HepG2 (cell line): ENCODE data around the gene MRPL18. TPM values are rescaled to one million over a fixed set of nuclear protein-coding genes. Genes with fewer than 3 reads are reported as not detected.

Source experiments
- GLI4 ChIP-seq: sonication (generic); formaldehyde crosslinking; IDR thresholded peaks from 2 replicates; pipeline ENCODE4 v1.5.1; 2020; ENCODE audit warnings: missing genetic modification reagents, mild to moderate bottlenecking, moderate library complexity, borderline replicate concordance
- GLMP ChIP-seq: sonication (generic); formaldehyde crosslinking; IDR thresholded peaks from 2 replicates; pipeline ENCODE4 v1.9.0; 2021; ENCODE audit warnings: missing genetic modification reagents, mild to moderate bottlenecking, borderline replicate concordance
- IRF2 ChIP-seq: IDR thresholded peaks from 2 replicates; pipeline ENCODE4 v1.6.1; 2018; ENCODE audit warnings: missing genetic modification reagents, missing compliant biosample characterization
- KMT2B ChIP-seq: IDR thresholded peaks from 2 replicates; pipeline ENCODE4 v1.6.1; 2016; ENCODE audit warnings: missing genetic modification reagents, missing compliant biosample characterization
- NCOA5 ChIP-seq: sonication (generic); formaldehyde crosslinking; IDR thresholded peaks from 2 replicates; pipeline ENCODE4 v1.4.0; 2020; ENCODE audit warnings: missing genetic modification reagents
- NFE2L2 ChIP-seq: fragments of 150-350 bp; IDR thresholded peaks from 2 replicates; pipeline ENCODE4 v1.6.1; 2014; ENCODE audit warnings: low read length
- PTBP1 ChIP-seq: fragments of 200-400 bp; formaldehyde crosslinking; IDR thresholded peaks from 2 replicates; pipeline ENCODE4 v1.6.1; 2018; ENCODE audit warnings: low read length, low read depth; ENCODE audit not compliant: poor library complexity, severe bottlenecking
- THYN1 ChIP-seq: sonication (generic); formaldehyde crosslinking; IDR thresholded peaks from 2 replicates; pipeline ENCODE4 v1.8.1; 2023; ENCODE audit warnings: low read depth, mild to moderate bottlenecking, moderate library complexity, missing genetic modification reagents, borderline replicate concordance
- ZFP36L1 ChIP-seq: sonication (generic); formaldehyde crosslinking; IDR thresholded peaks from 2 replicates; pipeline ENCODE4 v1.8.0; 2022; ENCODE audit warnings: mild to moderate bottlenecking, missing genetic modification reagents, moderate library complexity
- ZIK1 ChIP-seq: sonication (generic); formaldehyde crosslinking; IDR thresholded peaks from 2 replicates; pipeline ENCODE4 v1.5.0; 2020; ENCODE audit warnings: mild to moderate bottlenecking, low read depth, missing genetic modification reagents, borderline replicate concordance
- ZNF264 ChIP-seq: sonication (generic); formaldehyde crosslinking; IDR thresholded peaks from 2 replicates; pipeline ENCODE4 v1.4.0; 2020; ENCODE audit warnings: missing genetic modification reagents
- ZNF646 ChIP-seq: sonication (generic); formaldehyde crosslinking; IDR thresholded peaks from 2 replicates; pipeline ENCODE4 v1.9.0; 2021; ENCODE audit warnings: mild to moderate bottlenecking, missing genetic modification reagents
- ZNF7 ChIP-seq: IDR thresholded peaks from 2 replicates; pipeline ENCODE4 v1.6.1; 2016; ENCODE audit warnings: missing biosample characterization, missing genetic modification reagents
- polyA plus RNA-seq, 8 experiments: library from polyadenylated mRNA; depleted of rRNA in 3 of 8; stranded (reverse) in 7 of 8; unstranded in 1 of 8; fragments of >200 nt; fragmentation: Illumina TruSeq in 4 of 8; extraction: Trizol in 4 of 8; gene quantifications; 2 replicates each; pipeline versions ENCODE4 v1.2.1 to v1.2.3, GENCODE V29; 2011 to 2016; ENCODE audit warnings: low read depth in 4 of 8, missing spikeins in 1 of 8, mixed read lengths in 1 of 8; ENCODE audit not compliant: insufficient read depth in 1 of 8
- total RNA-seq, 5 experiments: library from RNA; depleted of rRNA; stranded (reverse); fragments of >200 nt; fragmentation: Illumina TruSeq; extraction: Trizol; gene quantifications; 2 replicates each; pipeline ENCODE4 v1.2.3, GENCODE V29; 2016; ENCODE audit warnings: low read depth in 1 of 5
- TF ChIP-seq, protein P1 (sequence below): sonication (generic); formaldehyde crosslinking; IDR thresholded peaks from 2 replicates; pipeline ENCODE4 v1.4.0; 2020; ENCODE audit warnings: missing genetic modification reagents
- TF ChIP-seq, protein P2 (sequence below): sonication (generic); formaldehyde crosslinking; conservative IDR thresholded peaks from 2 replicates; pipeline ENCODE4 v1.4.0; 2020; ENCODE audit warnings: missing genetic modification reagents
- TF ChIP-seq, protein P3 (sequence below): sonication (generic); formaldehyde crosslinking; IDR thresholded peaks from 2 replicates; pipeline ENCODE4 v1.9.0; 2022; ENCODE audit warnings: missing genetic modification reagents, mild to moderate bottlenecking, borderline replicate concordance

Gene MRPL18
- total and polyA plus RNA-seq, 2 of the 13 experiments (the other 11 are each of a cell fraction or from before 2014, with no cell fraction given) = 85.6 to 176 TPM

GRCh38 chr6:159761873-159762680 lies 28.2 kb upstream of the MRPL18 start, which contains the start of gene ACAT2 (continued):
- TF ChIP-seq, protein P1, sequence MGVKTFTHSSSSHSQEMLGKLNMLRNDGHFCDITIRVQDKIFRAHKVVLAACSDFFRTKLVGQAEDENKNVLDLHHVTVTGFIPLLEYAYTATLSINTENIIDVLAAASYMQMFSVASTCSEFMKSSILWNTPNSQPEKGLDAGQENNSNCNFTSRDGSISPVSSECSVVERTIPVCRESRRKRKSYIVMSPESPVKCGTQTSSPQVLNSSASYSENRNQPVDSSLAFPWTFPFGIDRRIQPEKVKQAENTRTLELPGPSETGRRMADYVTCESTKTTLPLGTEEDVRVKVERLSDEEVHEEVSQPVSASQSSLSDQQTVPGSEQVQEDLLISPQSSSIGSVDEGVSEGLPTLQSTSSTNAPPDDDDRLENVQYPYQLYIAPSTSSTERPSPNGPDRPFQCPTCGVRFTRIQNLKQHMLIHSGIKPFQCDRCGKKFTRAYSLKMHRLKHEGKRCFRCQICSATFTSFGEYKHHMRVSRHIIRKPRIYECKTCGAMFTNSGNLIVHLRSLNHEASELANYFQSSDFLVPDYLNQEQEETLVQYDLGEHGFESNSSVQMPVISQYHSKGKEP (CRISPR knock-in tag) = peak; percentile 67; the same call in 1 of the 2 replicates
- TF ChIP-seq NCOA5 (CRISPR knock-in tag) = peak; percentile 89; the same call in 1 of the 2 replicates
- TF ChIP-seq KMT2B = peak; percentile 33; the same call in 1 of the 2 replicates
- TF ChIP-seq, protein P2, sequence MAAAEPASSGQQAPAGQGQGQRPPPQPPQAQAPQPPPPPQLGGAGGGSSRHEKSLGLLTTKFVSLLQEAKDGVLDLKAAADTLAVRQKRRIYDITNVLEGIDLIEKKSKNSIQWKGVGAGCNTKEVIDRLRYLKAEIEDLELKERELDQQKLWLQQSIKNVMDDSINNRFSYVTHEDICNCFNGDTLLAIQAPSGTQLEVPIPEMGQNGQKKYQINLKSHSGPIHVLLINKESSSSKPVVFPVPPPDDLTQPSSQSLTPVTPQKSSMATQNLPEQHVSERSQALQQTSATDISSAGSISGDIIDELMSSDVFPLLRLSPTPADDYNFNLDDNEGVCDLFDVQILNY (CRISPR knock-in tag) = peak; percentile 52
- 0 out of 2 replicates have a peak, but pooled peaks have one; percentile 26 for TF ChIP-seq THYN1
- TF ChIP-seq ZIK1 = peak; percentile 58; the same call in 1 of the 2 replicates
- TF ChIP-seq ZNF264 (CRISPR knock-in tag) = peak; percentile 82; the same call in 1 of the 2 replicates
- TF ChIP-seq NFE2L2 = no peak
- peak; percentile 79 for TF ChIP-seq GLI4
- TF ChIP-seq IRF2 (CRISPR knock-in tag) = peak; percentile 29; the same call in 1 of the 2 replicates
- TF ChIP-seq, protein P3, sequence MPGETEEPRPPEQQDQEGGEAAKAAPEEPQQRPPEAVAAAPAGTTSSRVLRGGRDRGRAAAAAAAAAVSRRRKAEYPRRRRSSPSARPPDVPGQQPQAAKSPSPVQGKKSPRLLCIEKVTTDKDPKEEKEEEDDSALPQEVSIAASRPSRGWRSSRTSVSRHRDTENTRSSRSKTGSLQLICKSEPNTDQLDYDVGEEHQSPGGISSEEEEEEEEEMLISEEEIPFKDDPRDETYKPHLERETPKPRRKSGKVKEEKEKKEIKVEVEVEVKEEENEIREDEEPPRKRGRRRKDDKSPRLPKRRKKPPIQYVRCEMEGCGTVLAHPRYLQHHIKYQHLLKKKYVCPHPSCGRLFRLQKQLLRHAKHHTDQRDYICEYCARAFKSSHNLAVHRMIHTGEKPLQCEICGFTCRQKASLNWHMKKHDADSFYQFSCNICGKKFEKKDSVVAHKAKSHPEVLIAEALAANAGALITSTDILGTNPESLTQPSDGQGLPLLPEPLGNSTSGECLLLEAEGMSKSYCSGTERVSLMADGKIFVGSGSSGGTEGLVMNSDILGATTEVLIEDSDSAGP = peak; percentile 96
- no peak; the same call in 1 of the 2 replicates for TF ChIP-seq ZNF7
- no peak for TF ChIP-seq ZNF646 (CRISPR knock-in tag)
- TF ChIP-seq GLMP (CRISPR knock-in tag) = no peak
- no peak for TF ChIP-seq PTBP1
- peak; percentile 30; the same call in 1 of the 2 replicates for TF ChIP-seq ZFP36L1 (CRISPR knock-in tag)
